NCI-H2107 treated with DMSO at 0.1 percent for 48 hours (cell line): Measurements from ENCODE around the gene PKIG.
"Not testable (repeated sequence)": the region's sequence is repeated elsewhere in the genome, so short reads cannot be mapped to it uniquely, and the experiment has no call there.

Experiments used
- DNase-seq: peaks from one replicate; lab custom pipeline; 2025; ENCODE audit not compliant: unreplicated experiment; lab: John Stamatoyannopoulos, UW

PKIG gene

GRCh38 chr20:44571362-44571988 is 10.9 kb upstream of the PKIG start:
- no peak for DNase-seq

DNA sequence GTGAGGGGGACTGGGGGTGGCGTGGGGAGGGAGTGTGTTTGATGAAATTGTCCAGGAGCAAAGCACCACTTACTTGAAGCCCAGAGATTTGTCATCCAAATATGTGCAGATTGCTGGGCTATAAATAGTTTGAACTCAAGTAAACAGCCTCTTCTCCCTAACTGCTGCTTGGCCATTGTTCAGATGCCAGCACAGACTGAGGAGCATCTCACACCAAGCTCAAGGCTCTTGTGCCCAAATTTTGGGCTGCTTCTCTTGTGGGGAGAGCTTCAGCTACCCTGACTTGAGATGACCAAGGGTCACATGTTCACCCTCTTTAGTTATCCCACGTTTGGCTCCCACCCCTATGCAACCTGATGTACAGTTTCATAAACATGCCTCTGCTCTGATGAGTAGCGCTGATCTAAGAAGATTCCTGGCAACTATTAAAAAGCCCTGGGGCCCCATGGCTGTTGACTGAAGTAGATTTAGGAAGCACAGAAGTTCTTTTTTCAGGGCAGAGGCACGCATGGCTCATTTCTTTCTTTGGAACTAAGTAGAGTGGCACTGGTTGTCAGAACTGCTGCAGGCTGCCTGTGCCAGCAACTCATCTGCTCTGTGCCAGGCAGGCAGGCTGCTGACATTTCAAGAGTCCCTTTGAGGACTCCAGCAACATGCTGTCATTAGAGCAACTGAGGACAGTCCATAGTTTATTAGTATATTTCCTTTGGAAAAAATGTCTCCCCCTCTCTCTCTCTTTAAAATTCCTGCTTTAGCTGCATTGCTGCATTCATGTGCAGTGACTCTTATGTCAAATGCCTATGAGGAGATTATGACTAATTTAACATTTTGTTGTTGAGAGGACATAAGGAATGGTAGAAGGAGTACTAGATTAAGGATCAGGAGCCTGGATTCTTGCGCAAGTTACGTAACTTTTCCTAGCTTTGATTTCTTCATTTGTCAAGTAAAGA is 9.6 kb upstream of the PKIG start:
- no peak for DNase-seq

DNA sequence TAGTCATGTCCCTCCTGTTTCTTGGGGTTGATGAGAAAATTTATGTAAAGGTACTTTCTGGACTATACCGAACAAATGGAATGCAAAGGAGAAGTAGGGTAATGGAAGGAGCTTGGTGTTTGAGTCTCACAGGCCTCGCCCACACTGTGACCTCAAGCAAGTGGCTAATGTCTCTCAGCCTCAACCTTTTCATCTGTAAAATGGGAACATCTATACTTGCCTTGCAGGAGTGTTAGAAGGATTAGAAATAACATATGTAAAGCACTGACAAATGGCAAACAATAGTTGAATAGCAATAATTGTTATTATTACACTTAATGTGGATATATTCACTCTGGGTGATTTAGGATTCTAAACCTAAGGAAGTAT is 8.9 kb upstream of the PKIG start:
- DNase-seq: no peak

- DNase-seq: no peak
Observed at GRCh38 chr20:44574372-44574771, 8.0 kb upstream of the PKIG start.

DNA sequence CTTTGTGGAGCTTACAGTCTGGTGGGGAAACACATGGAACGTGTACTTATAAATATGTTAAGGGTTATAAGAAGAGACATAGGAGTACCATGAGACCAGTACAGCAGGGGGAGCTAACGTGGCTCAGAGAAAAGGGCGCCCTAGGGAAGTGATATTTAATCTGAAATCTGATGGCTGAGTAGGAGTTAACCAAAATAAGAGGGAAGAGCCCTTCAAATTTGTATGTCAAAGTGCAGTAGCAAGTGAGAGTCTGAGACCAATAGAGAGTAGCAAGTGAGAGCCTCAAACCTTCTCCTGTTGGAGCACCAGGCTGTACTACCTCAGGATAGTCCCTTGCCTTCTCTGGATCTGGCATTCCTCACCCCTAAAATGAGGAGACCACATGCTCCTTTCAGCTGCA is 6.1 kb upstream of the PKIG start:
- DNase-seq: peak; percentile 5

- DNase-seq: no peak
Observed at GRCh38 chr20:44579313-44580081, 2.9 kb upstream of the PKIG start.

- DNase-seq: no peak
Observed at GRCh38 chr20:44580581-44581268, 1.7 kb upstream of the PKIG start.

- no peak for DNase-seq
Observed at GRCh38 chr20:44581515-44581914, 864 bp upstream of the PKIG start.

DNA sequence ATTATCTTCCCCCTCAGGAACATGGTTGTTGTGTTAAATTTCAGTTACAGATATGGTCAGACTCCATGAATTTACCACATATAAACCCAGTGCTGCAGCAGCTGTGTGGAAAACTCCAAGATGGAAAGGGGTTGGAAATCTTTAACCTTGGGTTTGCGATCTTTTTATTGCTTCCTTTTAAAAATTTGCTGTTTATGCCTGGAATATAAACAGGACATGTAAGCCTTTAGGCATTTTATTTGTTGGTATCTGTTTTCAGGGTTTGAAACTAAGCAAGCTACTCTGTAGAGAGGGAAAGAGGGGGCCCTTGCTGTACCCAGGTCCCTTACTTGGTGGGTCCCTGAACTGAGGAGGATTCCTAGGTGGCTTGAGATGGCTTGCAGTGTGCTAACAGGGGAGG is 778 bp downstream of the PKIG start:
- DNase-seq: no peak

DNA sequence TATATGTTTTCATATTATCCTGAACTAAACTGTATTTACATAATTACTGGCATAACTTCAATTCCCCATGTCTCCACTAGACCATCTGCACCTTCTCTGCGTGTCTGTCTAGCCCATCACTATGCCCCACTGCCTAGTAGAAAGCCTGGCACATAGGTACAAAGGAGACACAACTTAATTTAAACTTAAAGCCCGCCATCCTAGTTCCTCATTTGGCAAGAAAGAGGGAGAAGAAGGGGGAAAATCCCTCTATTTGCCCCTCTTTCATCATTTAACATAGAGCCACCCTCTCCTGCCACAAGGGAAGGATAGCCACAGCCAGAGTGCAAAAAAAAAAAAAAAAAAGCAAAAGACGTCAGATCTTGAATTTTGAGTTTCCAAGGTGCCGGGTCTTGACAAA is 1.8 kb downstream of the PKIG start:
- no peak for DNase-seq

DNA sequence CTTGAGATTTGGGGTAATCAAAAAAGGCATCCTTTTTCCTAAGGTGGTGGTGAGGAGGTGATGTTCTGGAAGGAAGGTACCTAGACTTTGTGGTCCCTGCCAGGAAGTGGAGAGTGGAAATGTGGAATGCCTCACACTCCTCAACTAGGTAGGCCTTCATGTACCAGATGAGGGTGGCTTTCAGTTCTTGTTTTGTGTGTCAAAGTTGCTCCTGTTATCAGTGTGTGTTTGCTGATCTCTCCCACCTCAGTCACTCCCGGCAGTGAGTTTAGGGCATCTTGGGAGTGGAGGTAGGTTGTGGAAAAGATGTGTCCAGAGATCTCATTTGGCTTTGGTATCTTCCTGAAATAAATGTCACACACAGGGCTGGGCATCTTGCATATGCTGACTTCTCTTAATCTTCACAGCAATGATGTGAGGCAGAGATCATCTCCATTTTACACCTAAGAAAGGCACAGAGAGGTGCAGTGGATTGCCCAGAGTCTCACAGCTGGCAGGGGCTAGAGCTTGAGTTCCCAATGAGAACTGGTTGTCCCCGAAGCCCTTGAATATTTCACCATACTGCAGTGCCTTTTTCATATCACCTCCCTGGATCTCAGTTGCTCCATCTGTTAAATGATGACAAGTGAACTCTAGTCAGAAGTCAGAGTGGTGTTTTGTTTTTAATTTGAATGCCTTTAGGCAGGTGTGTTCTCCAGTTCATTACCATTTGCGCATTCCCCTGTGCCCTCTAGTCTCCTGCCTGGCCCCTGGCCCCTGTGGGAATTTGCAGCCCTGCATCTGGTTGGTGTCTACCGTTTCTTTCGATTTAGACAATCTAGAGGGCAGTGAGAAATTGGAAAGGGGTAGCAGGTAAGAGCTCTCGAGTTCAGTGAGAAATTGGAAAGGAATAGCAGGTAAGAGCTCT is 2.9 kb downstream of the PKIG start:
- DNase-seq: peak; percentile 36

- DNase-seq: no peak
Observed at GRCh38 chr20:44586289-44586911, 4.0 kb downstream of the PKIG start.

GRCh38 chr20:44587035-44587980 is 4.9 kb downstream of the PKIG start:
- peak; percentile 3 for DNase-seq

DNA sequence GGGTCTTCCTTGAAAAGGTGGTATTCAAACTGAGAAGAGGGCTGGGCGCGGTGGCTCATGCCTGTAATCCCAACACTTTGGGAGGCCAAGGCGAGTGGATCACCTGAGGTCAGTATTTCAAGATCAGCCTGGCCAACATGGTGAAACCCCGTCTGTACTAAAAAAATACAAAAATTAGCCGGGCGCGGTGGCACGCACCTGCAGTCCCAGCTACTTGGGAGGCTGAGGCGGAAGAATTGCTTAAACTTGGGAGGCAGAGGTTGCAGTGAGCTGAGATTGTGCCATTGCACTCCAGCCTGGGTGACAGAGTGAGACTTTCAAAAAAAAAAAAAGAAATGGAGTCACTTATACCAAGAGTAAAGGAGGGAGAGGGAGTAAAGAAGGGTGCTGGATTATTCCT is 5.9 kb downstream of the PKIG start:
- not testable (repeated sequence) for DNase-seq

DNA sequence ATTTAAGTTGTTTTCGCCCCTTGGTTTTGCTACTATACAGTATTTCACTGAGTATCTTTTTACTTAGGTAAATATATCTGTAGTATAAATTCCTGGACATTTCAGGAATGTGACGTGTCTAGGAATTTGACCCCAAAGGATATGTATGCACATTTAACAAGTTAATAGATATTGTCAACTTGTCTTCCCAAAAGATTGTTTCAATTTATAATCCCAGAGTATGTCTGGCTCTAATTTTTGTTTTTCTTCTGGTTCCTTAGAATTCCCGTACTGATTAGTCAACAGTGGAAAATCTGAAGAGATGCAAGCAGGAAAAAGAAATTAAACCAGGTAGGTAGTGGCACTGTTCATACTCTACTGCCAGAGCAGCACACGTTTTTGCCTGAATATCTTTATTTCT is 7.2 kb downstream of the PKIG start:
- no peak for DNase-seq

DNA sequence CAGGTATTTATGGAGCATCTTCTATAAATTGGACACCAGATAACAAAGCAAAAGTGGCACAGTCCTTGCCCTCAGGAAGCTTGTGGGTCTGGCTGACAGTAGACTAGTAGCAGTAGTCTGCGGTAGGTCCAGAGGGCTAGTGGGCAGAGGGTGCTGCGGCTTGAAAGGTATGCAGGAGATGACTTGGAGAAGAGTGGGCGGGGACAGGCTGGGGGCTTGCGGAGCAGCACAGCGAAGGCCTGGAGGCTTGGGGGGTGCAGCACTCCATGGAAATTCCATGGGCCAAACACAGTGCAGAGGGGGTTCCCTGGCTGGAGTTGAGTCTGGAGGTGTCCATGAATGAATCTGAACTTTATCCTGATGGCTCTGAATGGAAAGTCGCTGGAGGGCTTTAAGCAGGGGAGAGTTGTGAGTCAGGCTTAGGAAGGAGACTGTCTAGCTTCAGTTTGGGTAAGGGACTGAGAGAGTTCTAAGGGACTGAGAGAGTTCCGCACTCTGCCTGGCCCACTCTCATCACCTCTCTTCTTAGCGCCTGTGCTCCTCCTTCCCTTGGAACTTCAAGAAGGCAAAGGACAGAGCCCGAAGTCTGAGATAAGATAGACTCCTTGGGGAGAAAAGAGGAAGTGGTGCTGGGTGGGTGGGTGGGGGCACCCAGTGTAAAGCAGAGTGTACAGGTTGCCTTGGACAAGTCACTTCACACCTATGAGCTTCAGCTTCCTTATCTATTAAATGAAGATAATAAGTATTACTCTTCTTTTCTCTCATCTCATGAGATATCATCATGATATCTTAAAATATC is 8.8 kb downstream of the PKIG start:
- DNase-seq: no peak

DNA sequence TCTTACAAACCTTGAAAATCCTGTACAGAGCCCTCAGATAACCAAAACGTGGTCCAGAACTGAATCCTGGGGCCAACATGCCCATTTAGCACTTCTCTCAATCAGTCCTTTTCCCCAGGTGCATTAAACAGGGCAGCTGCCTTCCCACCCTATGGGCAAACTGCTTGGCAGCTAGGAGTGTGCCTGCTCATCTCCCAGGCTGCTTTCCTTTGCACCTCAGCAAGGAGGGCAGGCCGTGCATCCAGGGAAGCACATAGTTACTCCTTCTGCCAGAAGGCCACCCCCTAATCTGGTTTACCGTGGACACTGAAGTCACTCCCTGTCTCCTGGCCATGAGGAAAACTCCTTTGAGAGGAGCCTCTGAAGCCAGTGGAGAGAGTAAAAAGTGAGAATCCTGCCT is 10.0 kb downstream of the PKIG start:
- no peak for DNase-seq

DNA sequence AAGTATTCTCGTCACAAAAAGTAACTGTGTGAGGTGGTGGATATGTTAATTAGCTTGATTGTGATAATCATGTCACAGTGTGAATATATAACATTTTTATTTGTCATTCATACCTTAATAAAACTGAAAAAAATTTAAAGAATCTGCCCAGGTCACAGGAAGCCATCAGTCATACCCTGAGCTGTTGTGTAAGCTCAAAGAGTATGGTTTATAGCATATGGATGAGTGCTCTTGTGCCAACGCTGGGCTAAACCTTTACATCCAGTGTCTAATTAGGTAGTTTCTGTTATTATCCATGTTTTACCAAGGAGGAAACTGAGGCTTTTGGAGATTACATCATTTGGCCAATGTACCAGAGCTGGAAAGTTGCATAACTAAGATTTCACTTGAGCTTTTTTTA is 11.4 kb downstream of the PKIG start:
- DNase-seq: no peak
